H9 (cell line): ENCODE measurements around the gene MALRD1. TPM values are rescaled to one million over a fixed set of nuclear protein-coding genes. Genes with fewer than 3 reads are reported as not detected.

Source experiments
- DNase-seq: peaks from one replicate; pipeline ENCODE4 v3.0.0-alpha.2; 2017
- H2AFZ ChIP-seq: one replicate; pipeline ENCODE4 v1.6.1; 2013; ENCODE audit warnings: mild to moderate bottlenecking, low read length, control low read depth, moderate library complexity
- H2AK5ac ChIP-seq: 2 replicates; pipeline ENCODE4 v1.6.1; 2013; ENCODE audit warnings: low read length, control low read depth, mixed read lengths; ENCODE audit not compliant: insufficient read length
- H2BK120ac ChIP-seq: one replicate; pipeline ENCODE4 v1.6.1; 2013; ENCODE audit warnings: low read depth, mild to moderate bottlenecking, low read length, control low read depth, inconsistent platforms; ENCODE audit not compliant: poor library complexity, severe bottlenecking
- H2BK12ac ChIP-seq: 2 replicates; pipeline ENCODE4 v1.6.1; 2013; ENCODE audit warnings: low read length, control low read depth, mixed read lengths, low read depth; ENCODE audit not compliant: insufficient read length
- H2BK15ac ChIP-seq: 2 replicates; pipeline ENCODE4 v1.6.1; 2013; ENCODE audit warnings: low read depth, low read length, control low read depth
- H2BK20ac ChIP-seq: one replicate; pipeline ENCODE4 v1.6.1; 2013; ENCODE audit warnings: low read depth, mild to moderate bottlenecking, low read length, control low read depth, inconsistent platforms; ENCODE audit not compliant: poor library complexity, severe bottlenecking
- H2BK5ac ChIP-seq: 2 replicates; pipeline ENCODE4 v1.6.1; 2013; ENCODE audit warnings: low read length, control low read depth, mixed read lengths; ENCODE audit not compliant: insufficient read length
- H3K14ac ChIP-seq: 2 replicates; pipeline ENCODE4 v1.6.1; 2013; ENCODE audit warnings: low read length, control low read depth; ENCODE audit not compliant: insufficient read depth
- H3K18ac ChIP-seq: 2 replicates; pipeline ENCODE4 v1.6.1; 2013; ENCODE audit warnings: low read depth, mild to moderate bottlenecking, mixed read lengths, low read length, control low read depth; ENCODE audit not compliant: insufficient read length
- H3K23ac ChIP-seq: 2 replicates; pipeline ENCODE4 v1.6.1; 2013; ENCODE audit warnings: low read length, control low read depth, mixed read lengths, low read depth; ENCODE audit not compliant: insufficient read length
- H3K23me2 ChIP-seq: 2 replicates; pipeline ENCODE4 v1.6.1; 2013; ENCODE audit warnings: low read depth, mild to moderate bottlenecking, mixed read lengths, low read length, control low read depth; ENCODE audit not compliant: insufficient read length, poor library complexity, severe bottlenecking
- H3K27ac ChIP-seq: 2 replicates; pipeline ENCODE4 v1.5.1; 2013; ENCODE audit warnings: low read length, control low read depth, mixed read lengths, low read depth; ENCODE audit not compliant: insufficient read length
- H3K27me3 ChIP-seq: 2 replicates; pipeline ENCODE4 v1.6.1; 2013; ENCODE audit warnings: low read length, control low read depth, inconsistent platforms; ENCODE audit not compliant: insufficient read depth
- H3K4ac ChIP-seq: 2 replicates; pipeline ENCODE4 v1.6.1; 2013; ENCODE audit warnings: low read depth, mild to moderate bottlenecking, control low read depth, inconsistent platforms, low read length, moderate library complexity
- H3K4me1 ChIP-seq: 2 replicates; pipeline ENCODE4 v1.6.1; 2013; ENCODE audit warnings: low read length, control low read depth, inconsistent platforms; ENCODE audit not compliant: insufficient read depth
- H3K4me2 ChIP-seq: 2 replicates; pipeline ENCODE4 v1.6.1; 2013; ENCODE audit warnings: low read length, control low read depth, mixed read lengths; ENCODE audit not compliant: insufficient read length, insufficient read depth
- H3K56ac ChIP-seq: 2 replicates; pipeline ENCODE4 v1.6.1; 2013; ENCODE audit warnings: low read depth, mild to moderate bottlenecking, mixed read lengths, low read length, control low read depth; ENCODE audit not compliant: insufficient read length
- H3K79me1 ChIP-seq: 2 replicates; pipeline ENCODE4 v1.6.1; 2013; ENCODE audit warnings: low read depth, mild to moderate bottlenecking, moderate library complexity, low read length, control low read depth, inconsistent platforms; ENCODE audit not compliant: insufficient read depth, poor library complexity, severe bottlenecking
- H3K79me2 ChIP-seq: 2 replicates; pipeline ENCODE4 v1.6.1; 2013; ENCODE audit warnings: low read length, control low read depth, inconsistent platforms; ENCODE audit not compliant: insufficient read depth
- H3K9ac ChIP-seq: 2 replicates; pipeline ENCODE4 v1.6.1; 2013; ENCODE audit warnings: low read length, control low read depth, mixed read lengths; ENCODE audit not compliant: insufficient read length; ENCODE audit errors: extremely low read depth
- H3K9me3 ChIP-seq: one replicate; pipeline ENCODE4 v1.6.1; 2013; ENCODE audit warnings: low read depth, low read length, inconsistent platforms; ENCODE audit not compliant: control insufficient read depth
- H3T11ph ChIP-seq: one replicate; pipeline ENCODE4 v1.6.1; 2013; ENCODE audit warnings: mild to moderate bottlenecking, low read length, control low read depth, inconsistent platforms
- H4K20me1 ChIP-seq: one replicate; pipeline ENCODE4 v1.6.1; 2013; ENCODE audit not compliant: control insufficient read depth, insufficient read length, insufficient read depth
- H4K5ac ChIP-seq: 2 replicates; pipeline ENCODE4 v1.6.1; 2013; ENCODE audit warnings: low read depth, mild to moderate bottlenecking, mixed read lengths, low read length, control low read depth; ENCODE audit not compliant: insufficient read length
- H4K8ac ChIP-seq: replicated peaks from 2 replicates; pipeline ENCODE4 v1.6.1; 2013; ENCODE audit warnings: low read length, control low read depth, mixed read lengths, low read depth; ENCODE audit not compliant: insufficient read length
- H4K91ac ChIP-seq: 2 replicates; pipeline ENCODE4 v1.6.1; 2013; ENCODE audit warnings: low read depth, mild to moderate bottlenecking, moderate library complexity, mixed read lengths, low read length, control low read depth; ENCODE audit not compliant: insufficient read length
- H3K27ac Mint-ChIP-seq, 3 experiments: 2 replicates in 2 of 3; 3 replicates in 1 of 3; pipeline ENCODE4 v1.8.0; 2020 to 2021; ENCODE audit warnings: mixed read lengths in 3 of 3, mild to moderate bottlenecking in 1 of 3, moderate library complexity in 1 of 3
- H3K27me3 Mint-ChIP-seq: 2 replicates; pipeline ENCODE4 v1.8.0; 2021; ENCODE audit warnings: low read depth, mild to moderate bottlenecking, moderate library complexity, mixed read lengths
- H3K36me3 Mint-ChIP-seq, 3 experiments: 2 replicates in 2 of 3; 3 replicates in 1 of 3; pipeline ENCODE4 v1.8.0; 2020 to 2021; ENCODE audit warnings: low read depth in 3 of 3, mixed read lengths in 3 of 3; ENCODE audit not compliant: insufficient read depth in 1 of 3
- H3K4me1 Mint-ChIP-seq, 2 experiments: 2 replicates each; pipeline ENCODE4 v1.8.0; 2020; ENCODE audit warnings: mixed read lengths in 2 of 2
- H3K4me3 Mint-ChIP-seq, 2 experiments: 2 replicates in 1 of 2; 3 replicates in 1 of 2; pipeline ENCODE4 v1.8.0; 2020 to 2021; ENCODE audit warnings: mild to moderate bottlenecking in 2 of 2, mixed read lengths in 2 of 2, moderate library complexity in 1 of 2
- H3K9me3 Mint-ChIP-seq, 2 experiments: 2 replicates in 1 of 2; 3 replicates in 1 of 2; pipeline ENCODE4 v1.8.0; 2020; ENCODE audit warnings: mild to moderate bottlenecking in 2 of 2, mixed read lengths in 2 of 2, moderate library complexity in 1 of 2
- CTCF ChIP-seq: fragments of 200-600 bp; sonication (generic); conservative IDR thresholded peaks from 3 replicates; pipeline ENCODE4 v1.8.0; 2021; ENCODE audit warnings: antibody characterized with exemption, mild to moderate bottlenecking
- WGBS: extraction: QIAGEN DNeasy Blood & Tissue Kit; methylation state at CpG from one replicate; pipeline ENCODE4 v1.1.7; 2013; ENCODE audit warnings: missing lambda C conversion rate, low lambda C conversion rate, mixed read lengths; ENCODE audit not compliant: insufficient read length; ENCODE audit errors: extremely low coverage; 5-methylcytosine and 5-hydroxymethylcytosine counted together
- total RNA-seq: library from RNA; stranded (reverse); gene quantifications from 2 replicates; pipeline ENCODE4 v1.2.1, GENCODE V29; 2021

The MALRD1 gene
- total RNA-seq, 1 experiment from 2014 or later = 0.20 TPM

GRCh38 chr10:19705250-19705649 lies 656.6 kb downstream of the MALRD1 start:
- Mint-ChIP-seq H3K4me3 (no peak overlapping the region), H3K27ac (no peak overlapping the region), H3K36me3 (no peaks in the 10 kb centered on the region), H3K9me3 (no peaks in the 10 kb centered on the region), H3K4me1 (peaks cover 0 to 2% of the 10 kb centered on the region in 2 experiments; a peak in 1 of 4 replicates), H3K27me3 (no peaks in the 10 kb centered on the region)
- Histone ChIP-seq H4K91ac (no peak overlapping the region), H2BK20ac (no peak overlapping the region), H2BK12ac (no peak overlapping the region), H3K27me3 (no peaks in the 10 kb centered on the region; the same call in 1 of the 2 replicates), H3K4me2 (no peak overlapping the region), H2BK5ac (no peak overlapping the region), H2BK15ac (no peak overlapping the region), H3K23me2 (no peaks in the 10 kb centered on the region), H3K27ac (no peak overlapping the region), H2AFZ (no peak overlapping the region), H4K20me1 (no peaks in the 10 kb centered on the region), H3K79me2 (no peaks in the 10 kb centered on the region), H2AK5ac (no peak overlapping the region), H4K5ac (no peak overlapping the region), H3K23ac (no peak overlapping the region), H3K4me1 (no peaks in the 10 kb centered on the region), H2BK120ac (no peak overlapping the region), H3K18ac (no peak overlapping the region), H3K79me1 (no peaks in the 10 kb centered on the region), H3T11ph (no peak overlapping the region), H4K8ac (no peak overlapping the region), H3K56ac (no peak overlapping the region), H3K4ac (no peak overlapping the region), H3K14ac (no peak overlapping the region), H3K9ac (no peak overlapping the region), H3K9me3 (no peaks in the 10 kb centered on the region)
- WGBS = no CpG with 5 or more reads among the region's 6 CpGs
- TF ChIP-seq CTCF = no peak
- DNase-seq = no peak
